ENCODE data around the gene ABCA2.

GRCh38 chr9:136982232-136983051 is 45.6 kb downstream of the ABCA2 start, which contains the start of gene LCNL1:
- TF ChIP-seq GATA2 (CRISPR knock-in tag; IDR thresholded peaks at IDR 0.05), result no peak
- TF ChIP-seq, protein P1, sequence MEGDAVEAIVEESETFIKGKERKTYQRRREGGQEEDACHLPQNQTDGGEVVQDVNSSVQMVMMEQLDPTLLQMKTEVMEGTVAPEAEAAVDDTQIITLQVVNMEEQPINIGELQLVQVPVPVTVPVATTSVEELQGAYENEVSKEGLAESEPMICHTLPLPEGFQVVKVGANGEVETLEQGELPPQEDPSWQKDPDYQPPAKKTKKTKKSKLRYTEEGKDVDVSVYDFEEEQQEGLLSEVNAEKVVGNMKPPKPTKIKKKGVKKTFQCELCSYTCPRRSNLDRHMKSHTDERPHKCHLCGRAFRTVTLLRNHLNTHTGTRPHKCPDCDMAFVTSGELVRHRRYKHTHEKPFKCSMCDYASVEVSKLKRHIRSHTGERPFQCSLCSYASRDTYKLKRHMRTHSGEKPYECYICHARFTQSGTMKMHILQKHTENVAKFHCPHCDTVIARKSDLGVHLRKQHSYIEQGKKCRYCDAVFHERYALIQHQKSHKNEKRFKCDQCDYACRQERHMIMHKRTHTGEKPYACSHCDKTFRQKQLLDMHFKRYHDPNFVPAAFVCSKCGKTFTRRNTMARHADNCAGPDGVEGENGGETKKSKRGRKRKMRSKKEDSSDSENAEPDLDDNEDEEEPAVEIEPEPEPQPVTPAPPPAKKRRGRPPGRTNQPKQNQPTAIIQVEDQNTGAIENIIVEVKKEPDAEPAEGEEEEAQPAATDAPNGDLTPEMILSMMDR (IDR thresholded peaks at IDR 0.05), result no peak
- no peak for TF ChIP-seq JUND (IDR thresholded peaks at IDR 0.05)
- no peak for TF ChIP-seq EP300 (IDR thresholded peaks at IDR 0.05; ENCODE audit: borderline replicate concordance in 1 of 2, low read depth in 1 of 2, low read length in 1 of 2)
- no peak for TF ChIP-seq TAF1 (IDR thresholded peaks at IDR 0.05; ENCODE audit: borderline replicate concordance, low read depth, low read length)

All from SK-N-SH (cell line).